Pancreas (tissue), 10 donors: Measurements from ENCODE around the gene DCBLD2. TPM values are rescaled to one million over a fixed set of nuclear protein-coding genes. Genes with fewer than 3 reads are reported as not detected.
A peak's percentile ranks its signal among the peaks of the same experiment; 100 is the strongest.

ENCODE experiments used
- ATAC-seq, 4 donors: fragments of 200-7000 bp; cut with Tn5 transposase; one replicate each; pipeline versions ENCODE4 v1.8.0 to v1.9.1; 2020; ENCODE audit warnings: mild to moderate bottlenecking in 4 of 4, moderate library complexity in 4 of 4
- DNase-seq, 6 donors: peaks; one replicate each; pipeline ENCODE4 v3.0.0-alpha.2; 2020
- FAIRE-seq: peaks from 2 replicates; lab custom pipeline; 2012; peaks lifted over from hg19 to GRCh38; lab: Jason Lieb, UNC
- H3K27ac ChIP-seq, 4 donors: fragments of 200-600 bp; sonication (generic); 1 replicate in 3 of 4; 2 replicates in 1 of 4; pipeline versions ENCODE4 v1.5.0 to v1.8.0; 2020
- H3K27me3 ChIP-seq, 4 donors: fragments of 200-600 bp; one replicate each; pipeline ENCODE4 v1.8.0; 2021
- H3K36me3 ChIP-seq, 3 donors: fragments of 200-600 bp; sonication (generic) in 1 of 3; one replicate each; pipeline versions ENCODE4 v1.5.0 to v1.8.0; 2020 to 2021
- H3K4me1 ChIP-seq, 3 donors: fragments of 200-600 bp; one replicate each; pipeline ENCODE4 v1.8.0; 2021
- H3K4me3 ChIP-seq, 4 donors: fragments of 200-600 bp; sonication (generic) in 2 of 4; one replicate each; pipeline versions ENCODE4 v1.5.0 to v1.8.0; 2020 to 2021
- H3K9me3 ChIP-seq, 4 donors: fragments of 200-600 bp; one replicate each; pipeline ENCODE4 v1.8.0; 2021
- CTCF ChIP-seq, 4 donors: fragments of 200-600 bp; sonication (generic) in 3 of 4; IDR thresholded peaks; one replicate each; pipeline versions ENCODE4 v1.5.0 to v1.8.0; 2021; ENCODE audit warnings: antibody characterized with exemption in 4 of 4
- WGBS, 2 donors: extraction: QIAGEN DNeasy Blood & Tissue Kit; methylation state at CpG; one replicate each; pipeline ENCODE4 v1.1.7; 2013; 5-methylcytosine and 5-hydroxymethylcytosine counted together
- intact Hi-C, 3 donors: fragments of 100-400 bp; cut with DNase I; formaldehyde crosslinking; loops; one replicate each; pipeline versions ENCODE4 v1.11.1 to v1.14.2; 2022
- polyA plus RNA-seq, 2 donors: library from polyadenylated mRNA; stranded (reverse); fragments of 200-250 nt; gene quantifications; one replicate each; pipeline ENCODE4 v1.2.3, GENCODE V29; 2013
- total RNA-seq, 6 donors: library from RNA; stranded (reverse); fragmentation: NEBNext Ultra II Directional in 4 of 6; extraction: Animal tissue kit (Norgen Biotek cat#: 25700) in 4 of 6; gene quantifications; one replicate each; pipeline versions ENCODE4 v1.2.1 to v1.2.4, GENCODE V29; 2021 to 2023
- donor health status: healthy with polysubstance abuse.
- donor health status: DM: no; HTN: no; CAD: no; lungs with moderate emphysema.
- donor health status: DM: no; HTN: no; CAD: no.
- donor health status: control.
- donor health status: control.
- donor health status: Bipolar disorder and iron deficiency.
- donor health status: DM: yes; HTN: yes; CAD: no.
- donor health status: DM: no; HTN: no; CAD: no.
- donor health status: DM: no; HTN: no; CAD: no.
- donor health status: DM: yes; HTN: yes; CAD: no.

DCBLD2 gene
- total and polyA plus RNA-seq, 8 donors = 2.2 to 12.9 (median 6.9) TPM

DNA sequence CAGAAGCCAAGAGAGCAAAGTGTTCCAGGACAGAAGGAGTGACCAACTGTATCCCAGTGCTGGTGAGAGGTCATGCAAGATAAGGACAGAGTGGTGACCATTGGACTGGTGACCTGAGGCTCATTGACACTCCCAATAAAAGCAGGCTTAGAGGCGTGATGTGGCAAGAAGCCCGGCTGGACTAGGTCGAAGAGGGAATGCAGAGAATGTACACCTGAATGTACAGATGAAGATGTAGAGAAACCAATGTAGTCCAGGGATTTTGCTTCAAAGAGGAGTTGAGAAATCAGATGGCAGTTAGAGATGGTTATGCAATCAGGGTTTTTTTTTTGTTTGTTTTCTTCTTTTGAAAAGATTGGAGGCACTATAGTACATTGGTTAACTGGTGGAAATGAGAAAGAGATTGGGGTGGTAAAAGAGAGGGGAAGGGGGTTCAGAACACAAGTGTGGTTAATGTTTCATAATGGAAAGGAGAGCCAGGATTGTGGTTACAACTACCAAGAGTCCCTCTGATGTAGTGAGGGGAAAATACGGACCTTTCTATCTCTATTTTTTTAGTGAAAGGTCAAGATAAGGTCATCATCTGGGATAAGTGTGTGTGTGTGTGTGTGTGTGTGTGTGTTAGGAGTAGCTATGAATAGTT lies 115.0 kb downstream of the DCBLD2 start:
- Histone ChIP-seq H3K36me3 (no peaks in the 10 kb centered on the region), H3K4me1 (peaks cover 9 to 20% (median 12%) of the 10 kb centered on the region in 3 donors), H3K27ac (no peak overlapping the region), H3K27me3 (no peaks in the 10 kb centered on the region), H3K9me3 (no peaks in the 10 kb centered on the region), H3K4me3 (no peak overlapping the region)
- DNase-seq (no peak), FAIRE-seq (no peak), ATAC-seq (no peak)
- intact Hi-C loops = loop anchor here in 1 of 3 donors (10.0 kb wide), 1 partner anchor 52 kb away; no protein-coding TSS in a partner anchor
- 77 to 80% methylated on average over 4 of the region's 4 CpGs for WGBS, 2 donors
- TF ChIP-seq CTCF (IDR thresholded peaks at IDR 0.05) = no peak

- intact Hi-C loops = loop anchor here in 1 of 3 donors (10.0 kb wide), 1 partner anchor 50 kb away; no protein-coding TSS in a partner anchor
- FAIRE-seq (no peak), ATAC-seq (peak; percentile 60 to 68 (median 66)), DNase-seq (no peak)
- Histone ChIP-seq H3K27me3 (no peaks in the 10 kb centered on the region), H3K4me1 (peaks cover 9 to 20% (median 12%) of the 10 kb centered on the region in 3 donors), H3K9me3 (no peaks in the 10 kb centered on the region), H3K27ac (peak overlapping the region in 1 of 4 donors; percentile 21), H3K4me3 (no peak overlapping the region), H3K36me3 (no peaks in the 10 kb centered on the region)
- WGBS, 2 donors = 52 to 58% methylated on average over 3 of the region's 3 CpGs
- TF ChIP-seq CTCF (IDR thresholded peaks at IDR 0.05) = no peak
Observed at GRCh38 chr3:98784666-98785600, 116.6 kb downstream of the DCBLD2 start.

- ATAC-seq (peak; percentile 55 to 86 (median 66)), DNase-seq (peak in 2 of 6 donors; percentile 26 to 46), FAIRE-seq (no peak)
- WGBS, 2 donors = 22 to 24% methylated on average over 5 of the region's 5 CpGs
- H3K27me3 ChIP-seq = no peaks in the 10 kb centered on the region
- TF ChIP-seq CTCF (IDR thresholded peaks at IDR 0.05) = no peak
- H3K4me1 ChIP-seq = peaks cover 9 to 20% (median 12%) of the 10 kb centered on the region in 3 donors
- H3K36me3 ChIP-seq = no peaks in the 10 kb centered on the region
- no peaks in the 10 kb centered on the region for H3K9me3 ChIP-seq
- no peak overlapping the region for H3K4me3 ChIP-seq
- peak overlapping the region in 2 of 4 donors; percentile 21 to 29 for H3K27ac ChIP-seq
- intact Hi-C loops = loop anchor here in 1 of 3 donors (10.0 kb wide), 1 partner anchor 49 kb away; no protein-coding TSS in a partner anchor
Observed at GRCh38 chr3:98784042-98784441, 117.5 kb downstream of the DCBLD2 start.

- Histone ChIP-seq H3K27ac (no peak overlapping the region), H3K9me3 (no peaks in the 10 kb centered on the region), H3K27me3 (no peaks in the 10 kb centered on the region), H3K4me1 (peaks cover 19 to 20% (median 20%) of the 10 kb centered on the region in 3 donors), H3K36me3 (no peaks in the 10 kb centered on the region), H3K4me3 (no peak overlapping the region)
- ATAC-seq (no peak), DNase-seq (no peak), FAIRE-seq (no peak)
- no peak for TF ChIP-seq CTCF (IDR thresholded peaks at IDR 0.05)
- intact Hi-C loops = loop anchor here in 1 of 3 donors (10.0 kb wide), 1 partner anchor 48 kb away; no protein-coding TSS in a partner anchor
- WGBS, 2 donors = 84 to 89% methylated on average over 8 of the region's 8 CpGs
Observed at GRCh38 chr3:98782824-98783500, 118.5 kb downstream of the DCBLD2 start.
